Small intestine (tissue), 7 donors: ENCODE measurements around the gene POMP. TPM values are rescaled to one million over a fixed set of nuclear protein-coding genes. Genes with fewer than 3 reads are reported as not detected.

Experiments used
- DNase-seq, 2 donors: peaks; one replicate each; pipeline versions ENCODE4 v3.0.0 to v3.0.0-alpha.2; 2013
- FAIRE-seq: peaks from 2 replicates; lab custom pipeline; 2012; peaks lifted over from hg19 to GRCh38; lab: Jason Lieb, UNC
- H3K27ac ChIP-seq, 3 donors: one replicate each; pipeline ENCODE4 v1.5.1; 2013; ENCODE audit warnings: low read length in 2 of 3, mild to moderate bottlenecking in 2 of 3, control low read depth in 1 of 3, inconsistent platforms in 1 of 3, low read depth in 1 of 3, moderate library complexity in 1 of 3
- H3K27me3 ChIP-seq, 3 donors: one replicate each; pipeline ENCODE4 v1.6.1; 2013; ENCODE audit warnings: low read length in 3 of 3, inconsistent platforms in 1 of 3; ENCODE audit not compliant: control insufficient read depth in 3 of 3, insufficient read depth in 3 of 3
- H3K36me3 ChIP-seq, 3 donors: one replicate each; pipeline ENCODE4 v1.6.1; 2013; ENCODE audit warnings: low read length in 3 of 3, inconsistent platforms in 1 of 3, low read depth in 1 of 3, mild to moderate bottlenecking in 1 of 3, moderate library complexity in 1 of 3; ENCODE audit not compliant: control insufficient read depth in 3 of 3, insufficient read depth in 2 of 3
- H3K4me1 ChIP-seq, 3 donors: one replicate each; pipeline ENCODE4 v1.6.1; 2013; ENCODE audit warnings: low read length in 2 of 3, inconsistent platforms in 1 of 3, low read depth in 1 of 3, mild to moderate bottlenecking in 1 of 3, moderate library complexity in 1 of 3; ENCODE audit not compliant: control insufficient read depth in 3 of 3, insufficient read depth in 2 of 3
- H3K4me3 ChIP-seq, 3 donors: one replicate each; pipeline ENCODE4 v1.5.1; 2013; ENCODE audit warnings: low read length in 3 of 3, control low read depth in 1 of 3, inconsistent platforms in 1 of 3, low read depth in 1 of 3, mild to moderate bottlenecking in 1 of 3, moderate library complexity in 1 of 3
- H3K9me3 ChIP-seq, 2 donors: one replicate each; pipeline ENCODE4 v1.6.1; 2013; ENCODE audit warnings: low read depth in 1 of 2, low read length in 1 of 2; ENCODE audit not compliant: control insufficient read depth in 2 of 2, insufficient read depth in 1 of 2
- WGBS, 3 donors: extraction: QIAGEN DNeasy Blood & Tissue Kit; methylation state at CpG; one replicate each; pipeline ENCODE4 v1.1.7; 2013; 5-methylcytosine and 5-hydroxymethylcytosine counted together
- polyA plus RNA-seq, 4 donors: library from polyadenylated mRNA; stranded (reverse) in 3 of 4; unstranded in 1 of 4; fragments of 200-250 nt in 3 of 4; fragments of 120-200 nt in 1 of 4; gene quantifications; one replicate each; pipeline versions ENCODE4 v1.2.1 to v1.2.3, GENCODE V29; 2013
- donor health status: healthy with polysubstance abuse.
- donor health status: control.
- donor health status: control.
- donor health status: Bipolar disorder and iron deficiency.
- donor health status: healthy.

The POMP gene
- polyA plus RNA-seq, 4 donors: 91.9 to 121 (median 105) TPM

- Histone ChIP-seq H3K4me3 (no peak overlapping the region), H3K27ac (no peak overlapping the region), H3K27me3 (no peaks in the 10 kb centered on the region), H3K4me1 (peaks cover 0 to 8% (median 0%) of the 10 kb centered on the region in 3 donors), H3K36me3 (no peaks in the 10 kb centered on the region), H3K9me3 (no peaks in the 10 kb centered on the region)
- DNase-seq (no peak), FAIRE-seq (no peak)
- 81 to 86% (median 84%) methylated on average over 31 of the region's 31 CpGs for WGBS, 3 donors
Measured at GRCh38 chr13:28618230-28618994, 40.5 kb upstream of the POMP start.

- Histone ChIP-seq H3K9me3 (no peaks in the 10 kb centered on the region), H3K4me3 (no peak overlapping the region), H3K27me3 (no peaks in the 10 kb centered on the region), H3K27ac (no peak overlapping the region), H3K4me1 (no peaks in the 10 kb centered on the region), H3K36me3 (no peaks in the 10 kb centered on the region)
- DNase-seq (no peak), FAIRE-seq (no peak)
- 86 to 87% (median 87%) methylated on average over 8 of the region's 8 CpGs for WGBS, 3 donors
Measured at GRCh38 chr13:28620011-28620830, 38.7 kb upstream of the POMP start.

GRCh38 chr13:28621449-28621848 is 37.5 kb upstream of the POMP start:
- no peak for FAIRE-seq
- no peak for DNase-seq
- H3K27me3 ChIP-seq: no peaks in the 10 kb centered on the region
- no peak overlapping the region for H3K27ac ChIP-seq
- no peaks in the 10 kb centered on the region for H3K4me1 ChIP-seq
- no peak overlapping the region for H3K4me3 ChIP-seq
- H3K36me3 ChIP-seq: no peaks in the 10 kb centered on the region
- 79 to 83% (median 81%) methylated on average over 5 of the region's 5 CpGs for WGBS, 3 donors
- H3K9me3 ChIP-seq: no peaks in the 10 kb centered on the region

- Histone ChIP-seq H3K4me3 (no peak overlapping the region), H3K27ac (no peak overlapping the region), H3K4me1 (no peaks in the 10 kb centered on the region), H3K9me3 (no peaks in the 10 kb centered on the region), H3K27me3 (no peaks in the 10 kb centered on the region), H3K36me3 (no peaks in the 10 kb centered on the region)
- FAIRE-seq (no peak), DNase-seq (no peak)
- 90 to 94% (median 92%) methylated on average over 8 of the region's 8 CpGs for WGBS, 3 donors
Measured at GRCh38 chr13:28622286-28622685, 36.6 kb upstream of the POMP start.

- DNase-seq (no peak), FAIRE-seq (no peak)
- Histone ChIP-seq H3K4me3 (no peak overlapping the region), H3K9me3 (no peaks in the 10 kb centered on the region), H3K27ac (no peak overlapping the region), H3K4me1 (no peaks in the 10 kb centered on the region), H3K27me3 (no peaks in the 10 kb centered on the region), H3K36me3 (no peaks in the 10 kb centered on the region)
- WGBS, 3 donors: 67 to 86% (median 72%) methylated on average over 15 of the region's 15 CpGs
Measured at GRCh38 chr13:28623782-28624706, 34.9 kb upstream of the POMP start.

- Histone ChIP-seq H3K36me3 (no peaks in the 10 kb centered on the region), H3K4me1 (no peaks in the 10 kb centered on the region), H3K27ac (no peak overlapping the region), H3K9me3 (no peaks in the 10 kb centered on the region), H3K4me3 (no peak overlapping the region), H3K27me3 (no peaks in the 10 kb centered on the region)
- WGBS, 3 donors: 78 to 87% (median 83%) methylated on average over 11 of the region's 11 CpGs
- FAIRE-seq (no peak), DNase-seq (no peak)
Measured at GRCh38 chr13:28624707-28625432, 34.1 kb upstream of the POMP start.

- WGBS, 3 donors: 81 to 90% (median 87%) methylated on average over 5 of the region's 5 CpGs
- Histone ChIP-seq H3K27me3 (no peaks in the 10 kb centered on the region), H3K9me3 (no peaks in the 10 kb centered on the region), H3K4me3 (no peak overlapping the region), H3K27ac (no peak overlapping the region), H3K36me3 (no peaks in the 10 kb centered on the region), H3K4me1 (no peaks in the 10 kb centered on the region)
- FAIRE-seq (no peak), DNase-seq (no peak)
Measured at GRCh38 chr13:28626266-28626665, 32.7 kb upstream of the POMP start.
